Mammary epithelial cell (primary cell): Measurements from ENCODE around the gene PRSS27.

ENCODE experiments used
- CTCF ChIP-seq, 2 donors: IDR thresholded peaks in 1 of 2; conservative IDR thresholded peaks in 1 of 2; 2 replicates each; pipeline ENCODE4 v1.5.1; 2011 to 2012; ENCODE audit warnings: inconsistent platforms in 2 of 2, low read length in 2 of 2, mild to moderate bottlenecking in 2 of 2, control low read depth in 1 of 2, low read depth in 1 of 2; ENCODE audit not compliant: insufficient read depth in 1 of 2; ENCODE audit errors: extremely low read depth in 1 of 2
- EZH2 ChIP-seq: IDR thresholded peaks from 2 replicates; pipeline ENCODE4 v1.6.1; 2012; ENCODE audit warnings: low read length, inconsistent platforms, borderline replicate concordance

- TF ChIP-seq CTCF (conservative IDR thresholded peaks at IDR 0.05 in 1 of 2, IDR thresholded peaks at IDR 0.05 in 1 of 2; ENCODE audit: extremely low read depth in 1 of 2, insufficient read depth in 1 of 2, low read depth in 1 of 2, low read length in 2 of 2) (no peak), EZH2 (no peak)
Observed at GRCh38 chr16:2701272-2701671, 18.8 kb downstream of the PRSS27 start.
